Neural progenitor cell (in vitro differentiated cells): Measurements from ENCODE around the gene FSCB.

Experiments
- EZH2 ChIP-seq: fragments of 200-600 bp; sonication (generic); IDR thresholded peaks from 2 replicates; pipeline ENCODE4 v1.6.1; 2017; ENCODE audit warnings: antibody characterized with exemption, mild to moderate bottlenecking, moderate library complexity
- EZH2phosphoT487 ChIP-seq: fragments of 200-600 bp; sonication (generic); IDR thresholded peaks from 2 replicates; pipeline ENCODE4 v1.6.1; 2017; ENCODE audit warnings: antibody characterized with exemption
- TF ChIP-seq, protein P1 (sequence below): fragments of 200-600 bp; sonication (generic); IDR thresholded peaks from 2 replicates; pipeline ENCODE4 v1.5.1; 2017; ENCODE audit warnings: antibody characterized with exemption, mild to moderate bottlenecking

- TF ChIP-seq, protein P1, sequence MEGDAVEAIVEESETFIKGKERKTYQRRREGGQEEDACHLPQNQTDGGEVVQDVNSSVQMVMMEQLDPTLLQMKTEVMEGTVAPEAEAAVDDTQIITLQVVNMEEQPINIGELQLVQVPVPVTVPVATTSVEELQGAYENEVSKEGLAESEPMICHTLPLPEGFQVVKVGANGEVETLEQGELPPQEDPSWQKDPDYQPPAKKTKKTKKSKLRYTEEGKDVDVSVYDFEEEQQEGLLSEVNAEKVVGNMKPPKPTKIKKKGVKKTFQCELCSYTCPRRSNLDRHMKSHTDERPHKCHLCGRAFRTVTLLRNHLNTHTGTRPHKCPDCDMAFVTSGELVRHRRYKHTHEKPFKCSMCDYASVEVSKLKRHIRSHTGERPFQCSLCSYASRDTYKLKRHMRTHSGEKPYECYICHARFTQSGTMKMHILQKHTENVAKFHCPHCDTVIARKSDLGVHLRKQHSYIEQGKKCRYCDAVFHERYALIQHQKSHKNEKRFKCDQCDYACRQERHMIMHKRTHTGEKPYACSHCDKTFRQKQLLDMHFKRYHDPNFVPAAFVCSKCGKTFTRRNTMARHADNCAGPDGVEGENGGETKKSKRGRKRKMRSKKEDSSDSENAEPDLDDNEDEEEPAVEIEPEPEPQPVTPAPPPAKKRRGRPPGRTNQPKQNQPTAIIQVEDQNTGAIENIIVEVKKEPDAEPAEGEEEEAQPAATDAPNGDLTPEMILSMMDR: no peak
- TF ChIP-seq EZH2phosphoT487: no peak
- no peak for TF ChIP-seq EZH2
These were observed 38.3 kb downstream of the FSCB start for GRCh38 chr14:44468771-44469170.
